ENCODE measurements around the gene PKHD1. TPM values are rescaled to one million over a fixed set of nuclear protein-coding genes. Genes with fewer than 3 reads are reported as not detected.

PKHD1 gene
- total RNA-seq, 2 donors from 2014 or later, result 0.14 TPM; not detected in 1

DNA sequence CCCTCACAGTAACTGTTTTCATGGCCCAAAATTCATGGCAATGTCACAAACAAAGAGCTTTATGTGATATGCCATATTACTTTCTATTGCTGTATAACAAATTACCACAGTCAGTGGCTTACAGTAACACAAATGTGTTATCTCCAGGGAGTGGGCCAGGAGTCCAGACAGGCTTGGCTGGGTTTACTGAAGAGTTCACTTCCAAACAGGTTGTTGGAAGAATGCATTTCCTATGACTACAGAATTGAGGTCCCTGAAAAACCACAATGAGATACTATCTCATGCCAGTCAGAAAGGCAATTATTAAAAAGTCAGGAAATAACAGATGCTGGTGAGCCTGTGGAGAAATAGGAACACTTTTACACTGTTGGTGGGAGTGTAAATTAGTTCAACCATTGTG lies 431.9 kb downstream of the PKHD1 start:
- TF ChIP-seq, protein P1, sequence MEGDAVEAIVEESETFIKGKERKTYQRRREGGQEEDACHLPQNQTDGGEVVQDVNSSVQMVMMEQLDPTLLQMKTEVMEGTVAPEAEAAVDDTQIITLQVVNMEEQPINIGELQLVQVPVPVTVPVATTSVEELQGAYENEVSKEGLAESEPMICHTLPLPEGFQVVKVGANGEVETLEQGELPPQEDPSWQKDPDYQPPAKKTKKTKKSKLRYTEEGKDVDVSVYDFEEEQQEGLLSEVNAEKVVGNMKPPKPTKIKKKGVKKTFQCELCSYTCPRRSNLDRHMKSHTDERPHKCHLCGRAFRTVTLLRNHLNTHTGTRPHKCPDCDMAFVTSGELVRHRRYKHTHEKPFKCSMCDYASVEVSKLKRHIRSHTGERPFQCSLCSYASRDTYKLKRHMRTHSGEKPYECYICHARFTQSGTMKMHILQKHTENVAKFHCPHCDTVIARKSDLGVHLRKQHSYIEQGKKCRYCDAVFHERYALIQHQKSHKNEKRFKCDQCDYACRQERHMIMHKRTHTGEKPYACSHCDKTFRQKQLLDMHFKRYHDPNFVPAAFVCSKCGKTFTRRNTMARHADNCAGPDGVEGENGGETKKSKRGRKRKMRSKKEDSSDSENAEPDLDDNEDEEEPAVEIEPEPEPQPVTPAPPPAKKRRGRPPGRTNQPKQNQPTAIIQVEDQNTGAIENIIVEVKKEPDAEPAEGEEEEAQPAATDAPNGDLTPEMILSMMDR (IDR thresholded peaks at IDR 0.05), result no peak
- Histone ChIP-seq H3K9me3 (no peaks in the 10 kb centered on the region), H3K4me1 (ENCODE audit: control insufficient read depth in 1 of 2, low read depth in 2 of 2) (no peaks in the 10 kb centered on the region), H3K4me3 (no peak overlapping the region), H3K27me3 (replicated peaks; ENCODE audit: insufficient read depth) (no peaks in the 10 kb centered on the region), H3K27ac (no peak overlapping the region), H3K36me3 (no peaks in the 10 kb centered on the region)
- ATAC-seq (ENCODE audit: insufficient number of reproducible peaks, low FRiP score, low read depth) (no peak), DNase-seq (ENCODE audit: low spot score) (no peak)

DNA sequence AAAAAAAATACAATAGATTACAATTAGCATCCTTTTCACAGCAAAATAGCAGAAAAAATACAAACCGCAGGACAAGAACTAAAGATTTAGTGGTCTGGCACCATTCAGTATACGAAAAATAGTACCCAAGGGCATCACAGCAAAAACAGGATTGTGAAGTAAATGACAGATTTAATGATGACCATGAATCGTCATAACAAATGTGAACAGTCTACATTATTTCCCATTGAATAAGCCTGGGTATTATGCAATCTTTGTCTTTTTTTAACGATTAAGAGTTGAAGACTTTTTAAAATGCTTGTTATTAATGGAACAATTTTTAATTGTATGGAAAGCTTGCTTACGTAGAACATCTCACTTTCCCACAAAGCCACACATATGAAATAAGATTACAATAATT lies 432.8 kb downstream of the PKHD1 start:
- H3K27ac ChIP-seq, result no peak overlapping the region
- H3K27me3 ChIP-seq (replicated peaks; ENCODE audit: insufficient read depth), result no peaks in the 10 kb centered on the region
- DNase-seq (ENCODE audit: low spot score) (no peak), ATAC-seq (ENCODE audit: insufficient number of reproducible peaks, low FRiP score, low read depth) (no peak)
- no peak overlapping the region for H3K4me3 ChIP-seq
- TF ChIP-seq, protein P1 (IDR thresholded peaks at IDR 0.05), result no peak
- no peaks in the 10 kb centered on the region for H3K4me1 ChIP-seq (ENCODE audit: control insufficient read depth in 1 of 2, low read depth in 2 of 2)
- no peaks in the 10 kb centered on the region for H3K9me3 ChIP-seq
- no peaks in the 10 kb centered on the region for H3K36me3 ChIP-seq

DNA sequence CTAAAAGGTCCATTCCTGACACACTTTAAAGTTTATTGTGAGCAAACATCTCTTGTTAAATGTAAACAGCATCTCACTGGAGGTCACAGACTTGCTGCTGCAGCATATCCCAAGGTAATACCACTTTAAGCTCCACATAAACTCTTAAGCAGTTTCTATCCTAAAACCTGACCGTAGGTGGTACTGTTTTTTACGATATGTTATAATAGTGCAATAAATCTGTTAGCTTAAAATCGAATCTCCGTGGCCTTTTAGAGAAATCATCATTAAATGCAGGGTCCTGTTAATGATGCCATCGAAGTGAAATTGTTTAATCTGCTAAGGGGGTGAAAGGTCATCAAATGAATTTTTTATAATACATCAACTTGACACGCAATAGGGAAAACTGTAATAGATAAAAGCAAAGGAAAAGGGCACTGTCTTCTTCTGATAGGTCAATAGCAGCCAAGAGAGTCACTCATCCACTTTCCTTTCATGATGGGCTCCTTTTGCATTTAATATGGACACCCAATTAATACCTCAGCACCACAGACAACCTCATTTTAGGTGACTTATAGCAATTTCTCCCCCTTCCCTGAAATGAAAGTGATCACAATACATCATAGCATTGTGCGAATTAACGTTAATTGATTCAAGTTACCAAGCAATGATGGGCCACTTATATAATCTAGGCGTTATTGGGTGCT lies 436.1 kb downstream of the PKHD1 start:
- Histone ChIP-seq H3K36me3 (no peaks in the 10 kb centered on the region), H3K27ac (no peak overlapping the region), H3K9me3 (no peaks in the 10 kb centered on the region), H3K4me1 (ENCODE audit: control insufficient read depth in 1 of 2, low read depth in 2 of 2) (no peaks in the 10 kb centered on the region), H3K27me3 (replicated peaks; ENCODE audit: insufficient read depth) (no peaks in the 10 kb centered on the region), H3K4me3 (no peak overlapping the region)
- ATAC-seq (ENCODE audit: insufficient number of reproducible peaks, low FRiP score, low read depth), result no peak
- TF ChIP-seq, protein P1 (IDR thresholded peaks at IDR 0.05), result no peak
- DNase-seq (ENCODE audit: low spot score), result no peak

DNA sequence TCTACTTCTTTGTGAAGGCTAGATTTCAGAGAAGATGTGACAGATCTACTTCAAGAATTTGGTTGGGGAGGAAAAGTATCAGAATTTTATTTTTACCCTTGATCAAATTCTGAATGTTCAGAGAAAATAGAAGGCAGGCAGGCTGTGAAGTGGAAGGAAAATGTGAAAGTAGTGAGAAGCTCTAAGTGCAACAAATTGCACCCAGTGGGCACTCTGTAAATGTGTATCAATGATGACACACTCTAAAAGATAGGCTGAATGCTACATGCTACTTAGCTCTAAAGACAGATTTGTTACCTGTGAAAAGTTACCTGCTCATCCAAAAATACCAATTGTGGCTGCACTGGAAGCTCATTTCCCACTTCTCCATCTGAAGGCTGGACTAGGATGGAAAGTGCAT lies 438.6 kb downstream of the PKHD1 start:
- Histone ChIP-seq H3K27me3 (replicated peaks; ENCODE audit: insufficient read depth) (no peaks in the 10 kb centered on the region), H3K4me1 (ENCODE audit: control insufficient read depth in 1 of 2, low read depth in 2 of 2) (no peaks in the 10 kb centered on the region), H3K36me3 (no peaks in the 10 kb centered on the region), H3K4me3 (no peak overlapping the region), H3K9me3 (no peaks in the 10 kb centered on the region), H3K27ac (no peak overlapping the region)
- TF ChIP-seq, protein P1 (IDR thresholded peaks at IDR 0.05), result no peak
- DNase-seq (ENCODE audit: low spot score) (no peak), ATAC-seq (ENCODE audit: insufficient number of reproducible peaks, low FRiP score, low read depth) (no peak)

DNA sequence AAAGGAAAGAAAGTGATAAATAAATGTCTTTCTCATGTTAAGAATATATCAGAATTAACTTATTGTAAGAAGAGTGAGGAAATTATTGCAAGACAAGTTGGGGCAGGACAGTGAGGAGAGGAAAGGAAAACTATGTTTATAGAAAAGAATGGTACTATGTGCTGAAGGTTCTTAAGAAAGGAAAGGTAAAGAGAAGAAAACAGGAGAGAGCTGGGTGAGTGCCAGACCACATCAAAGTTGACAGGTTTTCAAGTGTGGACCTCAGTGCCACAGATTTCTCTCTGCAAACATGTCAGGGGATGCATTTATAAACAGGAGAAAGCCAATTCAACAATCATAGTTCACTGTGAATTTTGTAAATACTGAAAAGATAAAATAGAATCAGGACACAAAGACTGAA lies 439.2 kb downstream of the PKHD1 start:
- H3K4me1 ChIP-seq (ENCODE audit: control insufficient read depth in 1 of 2, low read depth in 2 of 2), result no peaks in the 10 kb centered on the region
- ATAC-seq (ENCODE audit: insufficient number of reproducible peaks, low FRiP score, low read depth) (no peak), DNase-seq (ENCODE audit: low spot score) (no peak)
- TF ChIP-seq, protein P1 (IDR thresholded peaks at IDR 0.05), result no peak
- no peak overlapping the region for H3K4me3 ChIP-seq
- H3K36me3 ChIP-seq, result no peaks in the 10 kb centered on the region
- no peaks in the 10 kb centered on the region for H3K27me3 ChIP-seq (replicated peaks; ENCODE audit: insufficient read depth)
- no peaks in the 10 kb centered on the region for H3K9me3 ChIP-seq
- no peak overlapping the region for H3K27ac ChIP-seq

All from thoracic aorta (tissue), 2 donors.